GM13977 (cell line): ENCODE data around the gene ADTRP.

Source experiments
- DNase-seq: peaks from one replicate; pipeline ENCODE4 v3.0.0; 2012; ENCODE audit warnings: low spot score
- in situ Hi-C: fragments of 300-500 bp; cut with MboI; formaldehyde crosslinking; loops from one replicate; pipeline ENCODE4 v1.12.0; 2022; ENCODE audit warnings: low sequenced_read_pairs, low pct_unique_long_range_greater_than_20kb, mixed read lengths, inconsistent platforms; ENCODE audit not compliant: unreplicated experiment
- TF ChIP-seq, protein P1 (sequence below): IDR thresholded peaks from 2 replicates; pipeline ENCODE4 v1.5.1; 2012; ENCODE audit warnings: mild to moderate bottlenecking, control low read depth; ENCODE audit not compliant: insufficient read depth; ENCODE audit errors: extremely low read depth, missing control alignments

ADTRP gene

DNA sequence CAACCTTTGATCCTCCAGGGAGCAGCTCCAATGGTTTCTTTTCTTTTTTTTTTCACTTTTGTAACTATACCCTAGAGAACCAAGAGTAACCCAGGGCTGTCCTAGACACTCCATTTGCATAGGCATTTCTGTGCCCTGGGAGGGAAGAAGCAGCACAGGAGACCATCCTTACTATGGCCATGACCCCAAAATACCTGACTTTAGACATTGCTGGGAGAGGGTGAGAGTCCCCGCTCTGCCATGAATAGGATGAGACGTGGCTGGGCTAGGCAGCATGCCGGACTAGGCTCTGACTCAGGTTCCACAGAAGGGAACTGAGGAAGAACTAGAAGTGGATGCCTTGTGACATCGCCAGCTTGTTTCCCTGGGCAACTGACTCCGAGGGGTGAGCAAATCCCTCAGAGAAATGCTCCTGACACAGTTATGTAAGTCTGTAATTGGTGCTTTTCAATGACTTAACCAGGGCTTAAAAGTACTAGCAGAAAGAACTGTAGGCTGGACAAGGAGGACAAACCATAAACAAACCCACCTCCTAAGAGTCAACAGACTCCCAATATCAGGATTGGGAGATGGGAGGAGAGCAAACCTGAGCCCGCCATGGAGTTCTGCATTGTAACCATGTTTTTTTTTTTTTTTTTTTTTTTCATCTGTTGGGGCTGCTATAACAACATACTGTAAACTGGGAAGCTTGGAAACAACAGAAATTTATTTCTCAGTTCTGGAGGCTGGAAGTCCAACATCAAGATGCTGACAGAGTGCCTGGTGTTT, 910 bp upstream of the ADTRP start:
- in situ Hi-C loops = no loop called here
- DNase-seq = no peak
- TF ChIP-seq, protein P1, sequence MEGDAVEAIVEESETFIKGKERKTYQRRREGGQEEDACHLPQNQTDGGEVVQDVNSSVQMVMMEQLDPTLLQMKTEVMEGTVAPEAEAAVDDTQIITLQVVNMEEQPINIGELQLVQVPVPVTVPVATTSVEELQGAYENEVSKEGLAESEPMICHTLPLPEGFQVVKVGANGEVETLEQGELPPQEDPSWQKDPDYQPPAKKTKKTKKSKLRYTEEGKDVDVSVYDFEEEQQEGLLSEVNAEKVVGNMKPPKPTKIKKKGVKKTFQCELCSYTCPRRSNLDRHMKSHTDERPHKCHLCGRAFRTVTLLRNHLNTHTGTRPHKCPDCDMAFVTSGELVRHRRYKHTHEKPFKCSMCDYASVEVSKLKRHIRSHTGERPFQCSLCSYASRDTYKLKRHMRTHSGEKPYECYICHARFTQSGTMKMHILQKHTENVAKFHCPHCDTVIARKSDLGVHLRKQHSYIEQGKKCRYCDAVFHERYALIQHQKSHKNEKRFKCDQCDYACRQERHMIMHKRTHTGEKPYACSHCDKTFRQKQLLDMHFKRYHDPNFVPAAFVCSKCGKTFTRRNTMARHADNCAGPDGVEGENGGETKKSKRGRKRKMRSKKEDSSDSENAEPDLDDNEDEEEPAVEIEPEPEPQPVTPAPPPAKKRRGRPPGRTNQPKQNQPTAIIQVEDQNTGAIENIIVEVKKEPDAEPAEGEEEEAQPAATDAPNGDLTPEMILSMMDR = no peak

DNA sequence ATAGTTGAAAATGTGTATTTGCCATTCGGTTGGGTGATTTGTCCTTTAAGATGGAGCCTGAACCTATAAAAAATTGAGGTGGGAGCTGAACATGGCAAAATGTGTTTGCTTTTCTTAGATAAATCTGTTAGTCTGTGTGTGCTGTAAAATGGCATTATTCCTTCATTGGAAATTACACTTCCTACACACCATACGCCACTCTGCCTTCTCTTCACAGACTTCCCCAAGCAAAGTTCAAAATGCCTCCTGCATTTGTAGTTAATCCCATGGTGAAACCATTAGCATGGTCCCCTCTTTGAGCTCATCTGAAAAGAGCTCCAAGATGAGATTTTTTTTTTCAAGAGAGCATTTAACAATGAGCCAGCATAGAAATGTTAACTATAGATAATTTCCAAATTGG, 567 bp downstream of the ADTRP start:
- no peak for DNase-seq
- in situ Hi-C loops = no loop called here
- TF ChIP-seq, protein P1 = no peak

- DNase-seq = no peak
- TF ChIP-seq, protein P1 = no peak
- in situ Hi-C loops = no loop called here
Measured at GRCh38 chr6:11775791-11776409, 2.7 kb downstream of the ADTRP start.

GRCh38 chr6:11774426-11774825, 4.2 kb downstream of the ADTRP start:
- in situ Hi-C loops = no loop called here
- TF ChIP-seq, protein P1 = no peak
- DNase-seq = no peak

- in situ Hi-C loops = no loop called here
- DNase-seq = no peak
- TF ChIP-seq, protein P1 = no peak
Measured at GRCh38 chr6:11773581-11773980, 5.0 kb downstream of the ADTRP start.

DNA sequence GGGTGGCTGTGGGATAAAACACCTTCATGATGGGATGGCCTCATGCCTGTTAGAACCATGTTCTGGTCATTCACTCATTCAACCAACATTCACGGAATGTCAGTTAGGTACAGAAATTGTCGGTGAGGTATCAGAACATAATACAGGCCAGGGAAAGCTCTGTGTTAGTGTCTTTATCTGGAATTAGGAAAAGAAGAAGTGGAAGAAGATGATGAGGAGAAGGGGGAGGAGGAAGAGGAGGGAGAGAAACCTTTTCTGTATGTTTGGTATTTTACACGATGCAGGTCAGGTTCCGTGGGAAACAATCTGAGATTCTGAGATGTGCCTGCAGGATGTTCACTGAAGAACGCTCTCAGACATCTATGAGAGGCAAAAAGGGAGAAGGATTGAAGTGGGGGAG, 5.6 kb downstream of the ADTRP start:
- TF ChIP-seq, protein P1 = no peak
- in situ Hi-C loops = no loop called here
- no peak for DNase-seq
